IMR-90 (cell line): Measurements from ENCODE around the gene GPER1.

ENCODE experiments used
- CEBPB ChIP-seq: IDR thresholded peaks from 2 replicates; pipeline ENCODE4 v1.6.1; 2012; ENCODE audit warnings: low read depth, low read length, improper control_type of control experiment
- CTCF ChIP-seq: conservative IDR thresholded peaks from 2 replicates; pipeline ENCODE4 v1.5.1; 2012; ENCODE audit warnings: mild to moderate bottlenecking, low read depth, low read length, improper control_type of control experiment

- TF ChIP-seq CTCF: no peak
- no peak for TF ChIP-seq CEBPB
Observed at GRCh38 chr7:1045069-1046063, 42.5 kb upstream of the GPER1 start.
